GM12892 (cell line): ENCODE results near the gene ARID3B.

ENCODE experiments used
- POLR2A ChIP-seq: IDR thresholded peaks from 2 replicates; pipeline ENCODE4 v1.6.1; 2011; ENCODE audit warnings: low read depth, low read length, control low read depth
- POLR2AphosphoS5 ChIP-seq: IDR thresholded peaks from 2 replicates; pipeline ENCODE4 v1.6.1; 2011; ENCODE audit warnings: low read depth, low read length, control low read depth

DNA sequence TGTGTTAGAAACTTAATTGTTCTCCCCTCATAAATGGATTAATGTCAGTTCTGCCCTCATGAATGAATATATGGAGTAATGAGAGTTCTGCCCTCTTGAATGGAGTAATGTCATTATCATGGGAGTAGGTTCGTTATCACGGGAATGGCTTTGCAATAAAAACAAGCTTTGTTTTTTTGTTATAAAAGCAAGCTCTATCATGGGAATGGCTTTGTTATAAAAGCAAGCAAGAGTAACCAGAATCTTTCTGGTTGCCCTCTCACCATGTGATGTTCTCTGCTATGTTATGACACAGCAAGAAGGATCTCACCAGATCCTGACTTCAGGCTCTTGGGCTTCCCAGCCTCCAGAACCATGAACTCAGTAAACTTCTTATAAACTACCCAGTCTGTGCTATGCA is 41.7 kb upstream of the ARID3B start:
- TF ChIP-seq POLR2A = no peak
- no peak for TF ChIP-seq POLR2AphosphoS5
